GM19397 (cell line): Measurements from ENCODE around the gene FASN.
A peak's percentile ranks its signal among the peaks of the same experiment; 100 is the strongest.

Experiments
- ATAC-seq: cut with Tn5 transposase; IDR thresholded peaks from one replicate; pipeline ENCODE4 v1.9.1; 2021; ENCODE audit warnings: mild to moderate bottlenecking, moderate library complexity; ENCODE audit not compliant: unreplicated experiment

The FASN gene

DNA sequence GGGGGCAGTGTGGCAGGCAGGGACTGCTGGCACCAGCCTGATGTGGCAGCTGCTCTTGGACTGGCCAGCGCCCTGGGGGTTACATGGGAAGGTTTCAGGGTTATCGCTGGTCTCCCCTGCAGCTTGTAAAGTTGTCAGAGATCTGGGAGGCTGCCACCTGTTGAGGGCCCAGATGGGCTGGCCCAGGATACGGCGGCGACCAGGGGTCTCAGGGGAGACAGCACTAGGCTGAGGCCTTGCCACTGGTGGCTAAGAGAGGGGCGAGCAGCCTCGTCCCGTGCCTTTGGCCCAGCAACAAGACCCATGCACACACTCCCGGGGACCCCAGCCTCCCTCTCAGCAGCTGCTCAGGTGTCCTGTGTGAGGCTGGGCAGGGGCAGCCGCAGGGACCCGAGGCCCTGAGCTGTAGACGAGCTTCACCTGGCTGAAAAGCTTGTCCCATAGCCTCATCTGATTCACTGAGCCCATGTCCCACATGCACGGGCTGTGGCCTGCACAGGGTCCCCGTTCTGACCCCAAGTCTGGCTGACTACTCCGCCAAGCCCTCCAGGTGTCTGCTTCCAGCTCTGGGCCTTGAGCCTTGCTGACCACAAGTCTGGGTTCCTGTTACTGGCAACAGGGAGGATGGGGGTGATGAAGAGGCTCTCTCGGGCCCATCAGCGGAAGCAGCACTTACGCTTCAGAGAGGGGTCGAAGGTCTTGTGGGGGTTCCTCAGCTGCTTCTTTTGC lies 38.6 kb downstream of the FASN start:
- no peak for ATAC-seq

DNA sequence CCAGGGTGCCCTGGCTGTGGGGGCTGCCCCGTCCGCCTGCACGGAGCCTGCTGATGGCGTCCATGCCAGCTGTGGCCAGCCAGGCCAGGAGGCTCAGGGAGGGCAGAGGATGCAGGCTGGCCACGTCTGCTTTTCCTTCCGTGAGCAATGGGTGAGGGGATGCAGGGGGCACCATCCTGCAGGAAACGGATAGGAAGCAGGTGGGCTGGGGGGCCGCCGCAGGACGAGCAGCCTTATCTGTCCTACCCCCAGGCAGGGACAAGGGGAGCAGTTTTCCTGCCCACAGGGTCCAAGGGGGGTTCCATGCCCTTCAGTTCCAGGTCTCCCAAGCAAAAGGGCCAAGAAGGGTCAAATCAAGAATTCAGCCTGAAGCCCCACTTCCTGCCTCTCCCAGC lies 39.2 kb downstream of the FASN start:
- ATAC-seq: no peak

DNA sequence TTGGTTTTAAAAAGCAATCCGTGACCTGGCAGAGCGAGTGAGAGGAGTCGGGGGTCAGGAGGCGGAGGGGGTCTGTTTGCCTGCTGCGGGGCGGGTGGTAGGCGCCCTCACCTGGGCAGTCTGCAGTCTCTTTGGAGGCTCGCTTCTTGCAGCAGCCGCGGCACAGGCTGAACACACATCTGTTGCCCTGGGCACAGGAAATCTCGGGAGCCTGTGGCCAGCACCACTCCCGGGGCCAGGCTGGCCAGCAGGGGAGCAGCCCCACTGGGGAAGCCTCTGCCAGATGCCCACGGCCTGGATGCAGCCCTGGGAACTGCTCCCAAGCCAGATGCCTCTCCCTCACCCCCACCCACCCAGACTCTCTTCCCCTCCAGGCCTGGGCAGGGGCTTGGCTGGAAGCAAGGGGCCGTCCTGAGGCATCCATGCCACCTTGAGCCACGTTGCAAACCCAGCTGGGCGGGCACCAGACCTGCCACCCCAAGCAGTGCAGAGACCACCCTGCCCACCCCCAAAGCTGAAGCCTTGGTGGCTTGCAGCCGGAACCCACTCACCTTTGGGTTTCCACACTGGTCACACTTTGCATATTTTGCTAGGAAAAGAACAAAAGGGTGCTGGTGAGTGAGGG lies 39.7 kb downstream of the FASN start:
- ATAC-seq: no peak

GRCh38 chr17:82056729-82057621 lies 41.1 kb downstream of the FASN start:
- ATAC-seq: no peak

DNA sequence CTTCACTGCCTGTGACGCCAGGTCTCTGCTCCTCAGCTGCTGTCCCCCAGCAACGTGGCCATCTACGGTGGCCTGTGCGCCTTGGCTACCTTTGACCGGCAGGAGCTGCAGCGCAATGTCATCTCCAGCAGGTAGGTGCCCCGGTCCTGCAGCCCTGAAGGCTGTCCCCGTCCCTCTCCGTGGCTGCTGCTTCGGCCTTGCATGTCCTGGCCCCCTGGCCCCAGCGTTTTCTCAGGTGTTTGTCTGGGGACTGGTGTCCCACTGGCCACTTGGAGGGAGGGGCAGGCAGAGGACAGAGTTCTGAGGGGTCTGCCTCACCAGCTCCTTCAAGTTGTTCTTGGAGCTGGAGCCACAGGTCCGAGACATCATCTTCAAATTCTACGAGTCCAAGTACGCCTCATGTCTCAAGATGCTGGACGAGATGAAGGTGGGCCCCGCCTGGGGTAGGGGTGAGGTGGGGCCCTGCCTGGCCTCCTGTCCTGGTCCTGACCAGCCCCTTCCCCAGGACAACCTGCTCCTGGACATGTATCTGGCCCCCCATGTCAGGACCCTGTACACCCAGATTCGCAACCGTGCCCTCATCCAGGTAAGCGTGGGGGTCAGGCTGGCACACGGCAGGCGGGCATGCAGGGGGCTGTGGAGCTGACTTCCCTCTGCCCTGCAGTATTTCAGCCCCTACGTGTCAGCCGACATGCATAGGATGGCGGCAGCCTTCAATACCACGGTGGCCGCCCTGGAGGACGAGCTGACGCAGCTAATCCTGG lies 41.9 kb downstream of the FASN start:
- no peak for ATAC-seq

DNA sequence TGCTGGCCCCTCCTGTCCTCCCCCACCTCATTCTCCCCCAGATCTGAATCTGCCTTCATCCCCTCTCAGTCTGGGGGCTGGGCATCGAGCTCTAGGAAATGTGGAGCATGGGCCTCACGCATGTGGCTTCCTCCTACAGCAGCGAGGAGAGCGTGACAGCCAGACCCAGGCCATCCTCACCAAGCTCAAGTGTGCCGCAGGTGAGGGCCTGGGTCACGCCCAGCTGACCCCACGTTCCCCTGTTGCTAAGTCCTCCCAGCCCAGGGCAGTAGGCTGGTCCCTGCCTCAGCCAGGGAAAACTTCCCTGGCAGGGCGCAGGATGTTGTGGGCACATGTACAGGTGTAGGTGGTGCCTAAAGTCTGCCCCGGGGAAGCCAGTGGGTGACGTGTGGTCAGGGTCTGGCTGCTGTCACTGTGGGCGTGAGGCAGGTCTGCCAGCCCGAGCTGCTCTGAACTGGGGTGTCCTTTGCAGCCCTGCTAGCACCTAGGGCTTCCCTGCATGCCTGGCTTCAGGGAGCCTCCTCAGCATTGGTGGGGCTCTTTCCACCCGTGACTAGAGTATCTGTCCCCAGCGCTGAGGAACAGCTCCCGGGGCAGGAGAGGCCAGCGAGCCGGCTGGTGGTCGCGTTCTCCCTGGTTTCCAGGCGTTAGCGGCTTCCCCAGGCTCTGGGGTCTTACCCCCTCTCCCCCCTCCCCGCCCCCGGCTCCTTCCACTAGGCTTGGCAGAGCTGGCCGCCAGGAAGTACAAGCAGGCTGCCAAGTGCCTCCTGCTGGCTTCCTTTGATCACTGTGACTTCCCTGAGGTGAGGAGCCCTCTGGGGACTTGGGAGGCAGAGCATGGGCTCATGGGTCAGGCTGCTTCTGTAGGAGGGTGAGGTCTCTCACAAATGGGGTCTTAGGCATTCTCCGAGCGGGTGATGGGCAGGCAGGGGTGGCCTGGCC lies 42.7 kb downstream of the FASN start:
- ATAC-seq: no peak

- no peak for ATAC-seq
These were observed 43.5 kb downstream of the FASN start for GRCh38 chr17:82054351-82055022.

- no peak for ATAC-seq
These were observed 44.3 kb downstream of the FASN start for GRCh38 chr17:82053556-82054263.

GRCh38 chr17:82053130-82053529 lies 44.9 kb downstream of the FASN start:
- no peak for ATAC-seq

- no peak for ATAC-seq
These were observed 45.4 kb downstream of the FASN start for GRCh38 chr17:82052638-82053059.

DNA sequence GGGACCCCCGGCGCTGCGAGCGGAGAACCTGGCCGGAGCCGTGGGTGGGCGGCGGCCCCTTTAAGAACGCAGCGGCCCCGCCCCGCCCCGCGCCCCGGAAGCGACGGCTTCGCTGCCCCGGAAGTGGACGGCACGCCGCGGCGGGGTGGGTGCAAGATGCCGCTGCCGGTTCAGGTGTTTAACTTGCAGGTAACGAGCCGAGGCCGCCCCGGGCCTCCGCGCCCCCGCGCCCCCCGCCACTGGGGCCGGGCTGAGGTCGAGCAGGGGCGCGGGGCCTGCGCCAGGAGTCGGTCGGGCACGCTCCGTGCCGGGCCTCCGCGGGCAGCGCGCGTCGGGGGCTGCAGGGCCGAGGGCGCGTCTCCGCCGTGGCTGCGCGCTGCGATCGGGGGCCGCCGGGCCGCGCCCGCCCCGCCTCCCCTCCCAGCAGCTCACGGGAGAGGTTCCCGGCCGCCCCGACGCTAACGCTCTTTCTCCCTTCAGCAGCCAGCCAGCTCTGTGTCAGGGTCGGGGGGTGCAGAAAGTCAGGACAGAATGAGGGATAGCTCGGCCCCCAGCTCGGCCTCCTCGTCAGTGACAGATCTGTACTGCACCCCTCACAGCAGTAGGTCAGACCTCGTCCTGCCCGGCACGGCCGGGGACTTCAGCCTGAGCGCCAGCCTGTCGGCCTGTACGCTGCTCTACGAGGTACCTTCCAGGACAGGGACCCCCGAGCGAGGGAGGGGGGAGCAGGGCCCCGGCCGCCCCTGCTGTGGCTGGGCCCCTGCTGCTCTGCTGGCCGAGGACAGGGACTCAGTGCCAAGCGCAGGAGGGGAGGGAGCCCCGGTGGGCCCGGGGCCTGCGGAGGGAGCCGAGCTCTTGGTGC lies 46.0 kb downstream of the FASN start, which contains the start of the genes GPS1 and RFNG:
Gene GPS1 (plus strand): TSS at position 123 of the 862 bp plus-strand sequence. CDS start 34 bp downstream, at position 157.
Gene RFNG (minus strand): TSS at position 36 of the 862 bp plus-strand sequence. CDS start 45 bp downstream, outside the sequence.
- peak; percentile 60 for ATAC-seq

- ATAC-seq: peak; percentile 5
These were observed 47.0 kb downstream of the FASN start for GRCh38 chr17:82050761-82051641.

DNA sequence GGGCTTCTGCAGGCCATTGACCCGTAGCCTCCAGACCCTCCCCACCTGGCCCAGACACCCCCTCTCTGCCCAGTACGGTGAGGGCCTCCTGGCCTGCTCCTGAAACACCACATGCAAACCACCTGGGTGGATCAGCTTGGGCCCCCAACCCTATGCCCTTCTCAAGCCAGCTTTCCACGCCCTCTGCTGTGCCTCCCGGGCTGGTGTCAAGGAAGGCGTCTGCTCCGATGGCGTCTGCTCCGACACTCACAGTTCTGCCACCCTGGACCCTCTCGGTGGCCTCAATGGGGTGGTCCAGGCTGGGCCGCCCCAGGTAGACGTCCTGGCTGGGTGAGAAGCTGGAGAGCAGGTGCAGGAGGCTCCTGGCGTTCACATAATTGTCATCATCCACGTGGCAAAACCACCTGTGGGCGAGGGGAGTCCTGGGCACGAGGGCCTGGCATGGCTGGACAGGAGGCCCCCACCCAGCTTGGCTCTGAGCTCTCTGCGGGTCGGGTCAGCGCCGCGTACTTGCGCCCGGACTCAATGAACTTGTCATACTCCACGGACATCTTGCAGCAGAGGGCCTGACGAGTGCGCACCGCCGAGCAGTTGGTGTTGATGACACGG lies 47.8 kb downstream of the FASN start:
- no peak for ATAC-seq

DNA sequence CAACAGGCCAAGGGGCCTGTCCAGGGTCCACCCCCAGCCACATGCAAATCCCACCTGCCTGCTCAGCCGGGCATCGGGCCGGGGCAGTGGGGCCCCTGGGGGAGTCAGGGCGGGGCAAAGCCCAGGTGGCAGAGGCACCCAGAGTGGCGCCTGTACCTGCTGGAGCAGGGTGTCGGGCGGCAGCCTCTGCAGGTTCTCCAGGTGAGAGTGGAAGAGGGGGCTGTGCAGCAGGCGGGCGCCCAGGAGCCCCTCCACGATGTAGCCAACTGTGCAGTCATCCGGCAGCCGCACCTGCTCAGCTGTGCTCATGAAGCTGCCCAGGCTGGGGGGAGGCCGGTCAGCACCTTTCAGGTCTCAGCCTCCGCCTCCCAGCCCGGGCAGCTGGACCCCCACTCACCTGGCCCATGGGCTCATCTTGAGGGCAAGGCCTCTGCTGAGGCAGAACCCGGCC lies 48.5 kb downstream of the FASN start:
- no peak for ATAC-seq

GRCh38 chr17:82049106-82049505 lies 48.9 kb downstream of the FASN start:
- no peak for ATAC-seq

- ATAC-seq: no peak
These were observed 49.5 kb downstream of the FASN start for GRCh38 chr17:82048571-82048971.
